Endodermal cell (in vitro differentiated cells): ENCODE measurements around the gene CHAD. TPM values are rescaled to one million over a fixed set of nuclear protein-coding genes. Genes with fewer than 3 reads are reported as not detected.

Source experiments
- DNase-seq: peaks from one replicate; pipeline ENCODE4 v3.0.0-alpha.2; 2017
- H3K27ac ChIP-seq: 2 replicates; pipeline ENCODE4 v1.5.1; 2013; ENCODE audit warnings: mild to moderate bottlenecking, low read depth, low read length, moderate library complexity
- H3K27me3 ChIP-seq: 2 replicates; pipeline ENCODE4 v1.6.1; 2013; ENCODE audit warnings: mild to moderate bottlenecking, low read length, moderate library complexity; ENCODE audit not compliant: insufficient read depth, control insufficient read depth, poor library complexity, severe bottlenecking
- H3K36me3 ChIP-seq: 2 replicates; pipeline ENCODE4 v1.7.0; 2013; ENCODE audit warnings: mild to moderate bottlenecking, low read length, moderate library complexity; ENCODE audit not compliant: control insufficient read depth, insufficient read depth
- H3K4me1 ChIP-seq: one replicate; pipeline ENCODE4 v1.7.0; 2013; ENCODE audit warnings: low read length; ENCODE audit not compliant: control insufficient read depth, insufficient read depth
- H3K4me3 ChIP-seq: 2 replicates; pipeline ENCODE4 v1.5.1; 2013; ENCODE audit warnings: mild to moderate bottlenecking, low read length, moderate library complexity
- H3K9ac ChIP-seq: 2 replicates; pipeline ENCODE4 v1.6.1; 2013; ENCODE audit warnings: mild to moderate bottlenecking, low read length, moderate library complexity; ENCODE audit not compliant: poor library complexity, severe bottlenecking; ENCODE audit errors: extremely low read depth
- H3K9me3 ChIP-seq: 2 replicates; pipeline ENCODE4 v1.6.1; 2013; ENCODE audit warnings: mild to moderate bottlenecking, low read length, moderate library complexity; ENCODE audit not compliant: control insufficient read depth
- H3K27ac Mint-ChIP-seq: 2 replicates; pipeline ENCODE4 v1.8.0; 2020; ENCODE audit warnings: mixed read lengths
- H3K27me3 Mint-ChIP-seq: 2 replicates; pipeline ENCODE4 v1.8.0; 2021; ENCODE audit warnings: mild to moderate bottlenecking, mixed read lengths; ENCODE audit not compliant: insufficient read depth
- H3K36me3 Mint-ChIP-seq: 2 replicates; pipeline ENCODE4 v1.8.0; 2020; ENCODE audit warnings: low read depth, mixed read lengths
- H3K4me1 Mint-ChIP-seq: 2 replicates; pipeline ENCODE4 v1.8.0; 2020; ENCODE audit warnings: mixed read lengths
- H3K4me3 Mint-ChIP-seq: 2 replicates; pipeline ENCODE4 v1.8.0; 2020; ENCODE audit warnings: mild to moderate bottlenecking, moderate library complexity, mixed read lengths
- H3K9me3 Mint-ChIP-seq: 2 replicates; pipeline ENCODE4 v1.8.0; 2020; ENCODE audit warnings: mild to moderate bottlenecking, mixed read lengths
- WGBS, 2 experiments: methylation state at CpG; one replicate each; pipeline versions ENCODE4 v1.1.5 to v1.1.7; 2013; ENCODE audit warnings: missing lambda C conversion rate in 2 of 2, mixed read lengths in 1 of 2; ENCODE audit not compliant: insufficient coverage in 1 of 2, insufficient read length in 1 of 2; 5-methylcytosine and 5-hydroxymethylcytosine counted together
- total RNA-seq, 2 donors: library from RNA; stranded (reverse); fragmentation: NEBNext Ultra II Directional in 1 of 2; extraction: Animal tissue kit (Norgen Biotek cat#: 25700) in 1 of 2; gene quantifications; 2 replicates in 1 of 2; 3 replicates in 1 of 2; pipeline ENCODE4 v1.2.1, GENCODE V29; 2021
- TF ChIP-seq, protein P1 (sequence below): fragments of 200-600 bp; sonication (generic); conservative IDR thresholded peaks from 2 replicates; pipeline ENCODE4 v1.5.0; 2021; ENCODE audit warnings: antibody characterized with exemption, mild to moderate bottlenecking

The CHAD gene
- total RNA-seq, 2 donors from 2014 or later, result 0.15 TPM; not detected in 1

DNA sequence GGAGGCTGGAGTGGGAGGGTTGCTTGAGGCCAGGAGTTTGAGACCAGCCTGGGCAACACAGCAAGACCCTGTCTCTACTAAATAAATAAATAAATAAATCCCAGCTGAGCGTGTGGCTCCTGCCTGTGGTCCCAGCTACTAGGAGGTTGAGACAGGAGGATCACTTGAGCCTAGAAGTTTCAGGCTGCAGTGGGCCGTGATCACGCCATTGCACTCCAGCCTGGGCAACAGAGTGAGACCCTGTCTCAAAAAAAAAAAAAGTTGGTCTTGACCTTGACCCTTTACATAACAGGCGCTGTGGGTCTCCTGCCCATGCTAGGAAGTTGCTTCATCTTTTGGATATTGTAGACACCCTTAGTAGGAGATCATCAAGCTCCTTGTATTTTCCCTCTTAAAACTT, 31.3 kb downstream of the CHAD start:
- Mint-ChIP-seq H3K27me3 (no peaks in the 10 kb centered on the region), H3K36me3 (peaks cover 28% of the 10 kb centered on the region), H3K4me3 (no peak overlapping the region), H3K4me1 (peaks cover 4% of the 10 kb centered on the region), H3K27ac (no peak overlapping the region), H3K9me3 (no peaks in the 10 kb centered on the region)
- H3K9me3 ChIP-seq, result no peaks in the 10 kb centered on the region
- H3K36me3 ChIP-seq, result no peaks in the 10 kb centered on the region
- H3K27ac ChIP-seq, result no peak overlapping the region
- 89 to 98% methylated on average over 4 of the region's 4 CpGs for WGBS, 2 experiments
- no peaks in the 10 kb centered on the region for H3K4me1 ChIP-seq
- H3K4me3 ChIP-seq, result no peak overlapping the region
- no peaks in the 10 kb centered on the region for H3K27me3 ChIP-seq
- H3K9ac ChIP-seq, result no peak overlapping the region
- TF ChIP-seq, protein P1, sequence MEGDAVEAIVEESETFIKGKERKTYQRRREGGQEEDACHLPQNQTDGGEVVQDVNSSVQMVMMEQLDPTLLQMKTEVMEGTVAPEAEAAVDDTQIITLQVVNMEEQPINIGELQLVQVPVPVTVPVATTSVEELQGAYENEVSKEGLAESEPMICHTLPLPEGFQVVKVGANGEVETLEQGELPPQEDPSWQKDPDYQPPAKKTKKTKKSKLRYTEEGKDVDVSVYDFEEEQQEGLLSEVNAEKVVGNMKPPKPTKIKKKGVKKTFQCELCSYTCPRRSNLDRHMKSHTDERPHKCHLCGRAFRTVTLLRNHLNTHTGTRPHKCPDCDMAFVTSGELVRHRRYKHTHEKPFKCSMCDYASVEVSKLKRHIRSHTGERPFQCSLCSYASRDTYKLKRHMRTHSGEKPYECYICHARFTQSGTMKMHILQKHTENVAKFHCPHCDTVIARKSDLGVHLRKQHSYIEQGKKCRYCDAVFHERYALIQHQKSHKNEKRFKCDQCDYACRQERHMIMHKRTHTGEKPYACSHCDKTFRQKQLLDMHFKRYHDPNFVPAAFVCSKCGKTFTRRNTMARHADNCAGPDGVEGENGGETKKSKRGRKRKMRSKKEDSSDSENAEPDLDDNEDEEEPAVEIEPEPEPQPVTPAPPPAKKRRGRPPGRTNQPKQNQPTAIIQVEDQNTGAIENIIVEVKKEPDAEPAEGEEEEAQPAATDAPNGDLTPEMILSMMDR, result no peak
- DNase-seq, result no peak

DNA sequence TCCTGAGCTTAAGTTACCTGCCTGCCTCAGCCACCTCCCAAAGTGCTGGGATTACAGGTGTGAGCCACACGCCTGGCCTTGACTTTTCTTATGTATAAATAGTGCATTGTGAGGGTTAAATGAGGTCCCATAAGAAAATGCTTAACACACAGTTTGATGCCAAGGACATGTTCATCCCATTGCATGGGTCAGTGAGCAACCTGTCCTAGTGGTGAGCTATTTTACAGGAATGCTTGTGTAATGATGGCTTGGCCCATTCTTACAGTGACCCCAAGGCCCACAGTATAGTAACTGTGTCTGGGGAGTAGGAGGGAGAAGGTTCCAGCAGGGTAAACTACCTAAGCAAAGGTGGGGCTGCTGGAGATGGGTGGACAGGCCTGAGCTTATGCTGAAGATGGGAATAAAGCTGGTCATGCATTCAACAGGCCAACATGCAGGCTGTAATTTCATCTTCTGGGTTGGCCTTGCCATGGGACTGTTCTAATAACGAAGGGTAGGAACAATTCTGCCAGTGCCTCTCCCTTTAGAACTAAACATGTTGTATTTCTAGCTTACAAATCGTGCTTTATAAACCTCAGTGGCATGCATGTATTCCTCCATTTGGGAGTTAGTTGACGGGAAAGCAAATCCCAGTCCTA, 36.4 kb downstream of the CHAD start:
- no peaks in the 10 kb centered on the region for H3K4me1 ChIP-seq
- H3K27ac ChIP-seq, result no peak overlapping the region
- no peaks in the 10 kb centered on the region for H3K27me3 Mint-ChIP-seq
- H3K27ac Mint-ChIP-seq, result no peak overlapping the region
- 85 to 86% methylated on average over 3 to 4 of the region's 4 CpGs for WGBS, 2 experiments
- H3K9ac ChIP-seq, result no peak overlapping the region
- no peak overlapping the region for H3K4me3 ChIP-seq
- peaks cover 14% of the 10 kb centered on the region for H3K36me3 Mint-ChIP-seq
- peaks cover 8% of the 10 kb centered on the region for H3K4me1 Mint-ChIP-seq
- no peaks in the 10 kb centered on the region for H3K27me3 ChIP-seq
- DNase-seq, result no peak
- TF ChIP-seq, protein P1, result no peak
- no peaks in the 10 kb centered on the region for H3K9me3 Mint-ChIP-seq
- H3K9me3 ChIP-seq, result no peaks in the 10 kb centered on the region
- no peaks in the 10 kb centered on the region for H3K36me3 ChIP-seq
- no peak overlapping the region for H3K4me3 Mint-ChIP-seq

DNA sequence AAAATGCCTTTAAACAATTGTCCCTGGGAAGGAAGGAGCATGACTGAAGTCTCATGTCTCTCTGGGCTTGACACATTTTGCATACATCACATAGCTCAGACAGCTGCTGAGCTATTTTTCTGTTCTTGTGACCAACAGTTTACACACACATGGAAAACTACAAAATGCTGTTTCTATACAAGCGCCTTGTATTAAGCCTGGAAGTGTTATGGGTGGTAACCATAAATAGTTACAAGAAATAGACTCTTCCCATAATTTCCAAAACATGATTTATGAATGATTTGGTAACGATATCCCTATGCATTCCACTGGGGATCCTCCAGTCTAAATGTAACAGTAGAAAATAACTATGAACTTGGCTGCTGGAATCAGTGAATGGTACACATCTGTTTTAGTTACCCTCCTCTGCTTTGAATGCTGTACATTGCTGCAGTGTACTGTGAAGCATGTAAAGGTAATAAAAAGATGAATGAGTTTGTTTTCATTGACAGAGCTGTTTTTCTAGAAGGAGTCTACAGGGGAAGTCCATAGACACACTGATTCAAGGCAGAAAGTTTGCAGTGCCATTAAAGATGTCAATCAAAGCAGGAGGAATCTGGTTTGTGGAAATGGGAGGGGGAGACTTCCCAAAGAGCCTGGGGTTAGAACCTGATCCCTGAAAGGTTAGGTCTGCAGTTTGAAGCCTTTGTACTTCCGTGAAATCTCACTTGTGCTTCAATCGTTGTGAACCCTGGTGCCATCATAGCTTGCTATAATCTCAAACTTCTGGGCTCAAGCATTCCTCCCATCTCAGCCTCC, 37.7 kb downstream of the CHAD start:
- H3K27me3 ChIP-seq, result no peaks in the 10 kb centered on the region
- DNase-seq, result no peak
- peaks cover 5% of the 10 kb centered on the region for H3K4me1 ChIP-seq
- no peaks in the 10 kb centered on the region for H3K36me3 ChIP-seq
- H3K27ac ChIP-seq, result no peak overlapping the region
- Mint-ChIP-seq H3K9me3 (no peaks in the 10 kb centered on the region), H3K27ac (no peak overlapping the region), H3K36me3 (peaks cover 10% of the 10 kb centered on the region), H3K4me1 (peaks cover 14% of the 10 kb centered on the region), H3K27me3 (no peaks in the 10 kb centered on the region), H3K4me3 (no peak overlapping the region)
- H3K9me3 ChIP-seq, result no peaks in the 10 kb centered on the region
- H3K4me3 ChIP-seq, result no peak overlapping the region
- WGBS, 2 experiments, result 82 to 86% methylated on average over 2 to 3 of the region's 4 CpGs
- TF ChIP-seq, protein P1, result no peak
- no peak overlapping the region for H3K9ac ChIP-seq
